Islet of Langerhans (tissue), 1 donor: ENCODE data around the gene ITGA7.

Experiments
- FAIRE-seq: peaks from one replicate; lab custom pipeline; 2011; peaks lifted over from hg19 to GRCh38; lab: Jason Lieb, UNC

Gene ITGA7

GRCh38 chr12:55717011-55718007, 9.6 kb upstream of the ITGA7 start:
- FAIRE-seq: no peak

GRCh38 chr12:55716582-55716957, 8.9 kb upstream of the ITGA7 start:
- no peak for FAIRE-seq

- FAIRE-seq: no peak
Measured at GRCh38 chr12:55715833-55716581, 8.3 kb upstream of the ITGA7 start, which contains the start of gene BLOC1S1. Gene BLOC1S1 (plus strand): TSS chr12:55716046. CDS start chr12:55716052, 6 bp downstream.

- no peak for FAIRE-seq
Measured at GRCh38 chr12:55715169-55715764, 7.6 kb upstream of the ITGA7 start.

GRCh38 chr12:55713721-55714120, 6.0 kb upstream of the ITGA7 start:
- no peak for FAIRE-seq

GRCh38 chr12:55712700-55713415, 5.2 kb upstream of the ITGA7 start:
- FAIRE-seq: no peak

GRCh38 chr12:55711786-55712553, 4.3 kb upstream of the ITGA7 start:
- no peak for FAIRE-seq

- no peak for FAIRE-seq
Measured at GRCh38 chr12:55708695-55709233, 1.1 kb upstream of the ITGA7 start.

- no peak for FAIRE-seq
Measured at GRCh38 chr12:55707219-55707671, 459 bp downstream of the ITGA7 start.

GRCh38 chr12:55706568-55707218, 1.0 kb downstream of the ITGA7 start:
- no peak for FAIRE-seq

GRCh38 chr12:55705782-55706402, 1.8 kb downstream of the ITGA7 start:
- no peak for FAIRE-seq

- no peak for FAIRE-seq
Measured at GRCh38 chr12:55704824-55705718, 2.6 kb downstream of the ITGA7 start.

GRCh38 chr12:55703901-55704761, 3.6 kb downstream of the ITGA7 start:
- FAIRE-seq: no peak

- FAIRE-seq: no peak
Measured at GRCh38 chr12:55703288-55703687, 4.4 kb downstream of the ITGA7 start.

- FAIRE-seq: no peak
Measured at GRCh38 chr12:55702861-55703260, 4.8 kb downstream of the ITGA7 start.

GRCh38 chr12:55700255-55701018, 7.3 kb downstream of the ITGA7 start:
- no peak for FAIRE-seq

- no peak for FAIRE-seq
Measured at GRCh38 chr12:55699471-55700055, 8.1 kb downstream of the ITGA7 start.
